ENCODE measurements around the gene PDE4B. TPM values are rescaled to one million over a fixed set of nuclear protein-coding genes. Genes with fewer than 3 reads are reported as not detected.

Gene PDE4B
- polyA plus RNA-seq, 1 donor (not counting 4 experiments of a cell fraction or from before 2014, with no cell fraction given), result 0.29 TPM

DNA sequence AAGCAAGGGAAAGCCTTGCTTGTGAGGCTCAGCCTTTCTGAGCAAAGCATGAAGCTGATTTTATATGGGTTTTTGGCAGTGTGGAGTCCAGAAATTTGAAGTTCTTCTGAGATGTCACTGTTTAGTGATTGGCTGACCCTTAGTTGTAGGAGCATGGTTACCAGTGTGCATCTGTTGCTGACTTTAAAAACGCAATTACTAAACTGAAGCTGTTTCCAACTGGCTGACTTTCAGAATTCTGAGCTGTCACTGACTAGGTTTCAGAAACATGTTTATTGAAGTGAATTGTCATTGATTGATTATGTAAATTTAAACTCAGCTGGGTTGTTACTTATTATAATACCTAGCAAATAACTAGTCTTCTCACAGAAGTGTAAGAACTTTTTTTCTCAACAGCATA is 89.4 kb downstream of the PDE4B start:
- H3K9me1 ChIP-seq (ENCODE audit: control insufficient read depth, extremely low read depth, insufficient read depth, low read length), result no peaks in the 10 kb centered on the region
- H3K9ac ChIP-seq (ENCODE audit: control insufficient read depth, extremely low read depth, insufficient read depth, low read length), result no peak overlapping the region
- dilution Hi-C loops (cut with MboI; ENCODE audit: extremely low pct_ligation_motif_present, low sequenced_read_pairs), result no loop called here
- H3K27me3 ChIP-seq (ENCODE audit: control insufficient read depth, extremely low read depth, insufficient read depth, low read length), result no peaks in the 10 kb centered on the region
- no peaks in the 10 kb centered on the region for H3K36me3 ChIP-seq (ENCODE audit: control insufficient read depth in 2 of 2, extremely low read depth in 1 of 2, insufficient read depth in 2 of 2, low read length in 2 of 2)
- FAIRE-seq (no peak), DNase-seq (ENCODE audit: low read depth, low spot score) (no peak)
- no peaks in the 10 kb centered on the region for H3K79me2 ChIP-seq (ENCODE audit: control insufficient read depth, insufficient read depth, low read length)
- H4K20me1 ChIP-seq (ENCODE audit: control insufficient read depth, extremely low read depth, insufficient read depth, low read length), result no peaks in the 10 kb centered on the region
- no peak overlapping the region for H3K27ac ChIP-seq (ENCODE audit: control insufficient read depth, insufficient read depth, low read length)
- no peak overlapping the region for H3K4me2 ChIP-seq (ENCODE audit: control insufficient read depth, extremely low read depth, insufficient read depth, low read depth, low read length)
- H3K4me1 ChIP-seq (ENCODE audit: control insufficient read depth, extremely low read depth, insufficient read depth, low read length), result no peaks in the 10 kb centered on the region
- no peak overlapping the region for H3K4me3 ChIP-seq (ENCODE audit: control insufficient read depth in 2 of 3, extremely low read depth in 1 of 3, insufficient read depth in 2 of 3, low read depth in 1 of 3, low read length in 3 of 3)
- H3K9me3 ChIP-seq (ENCODE audit: control insufficient read depth, low read depth, low read length), result no peaks in the 10 kb centered on the region
- no peak overlapping the region for H2AFZ ChIP-seq (ENCODE audit: control insufficient read depth, low read length)
- TF ChIP-seq, protein P1, sequence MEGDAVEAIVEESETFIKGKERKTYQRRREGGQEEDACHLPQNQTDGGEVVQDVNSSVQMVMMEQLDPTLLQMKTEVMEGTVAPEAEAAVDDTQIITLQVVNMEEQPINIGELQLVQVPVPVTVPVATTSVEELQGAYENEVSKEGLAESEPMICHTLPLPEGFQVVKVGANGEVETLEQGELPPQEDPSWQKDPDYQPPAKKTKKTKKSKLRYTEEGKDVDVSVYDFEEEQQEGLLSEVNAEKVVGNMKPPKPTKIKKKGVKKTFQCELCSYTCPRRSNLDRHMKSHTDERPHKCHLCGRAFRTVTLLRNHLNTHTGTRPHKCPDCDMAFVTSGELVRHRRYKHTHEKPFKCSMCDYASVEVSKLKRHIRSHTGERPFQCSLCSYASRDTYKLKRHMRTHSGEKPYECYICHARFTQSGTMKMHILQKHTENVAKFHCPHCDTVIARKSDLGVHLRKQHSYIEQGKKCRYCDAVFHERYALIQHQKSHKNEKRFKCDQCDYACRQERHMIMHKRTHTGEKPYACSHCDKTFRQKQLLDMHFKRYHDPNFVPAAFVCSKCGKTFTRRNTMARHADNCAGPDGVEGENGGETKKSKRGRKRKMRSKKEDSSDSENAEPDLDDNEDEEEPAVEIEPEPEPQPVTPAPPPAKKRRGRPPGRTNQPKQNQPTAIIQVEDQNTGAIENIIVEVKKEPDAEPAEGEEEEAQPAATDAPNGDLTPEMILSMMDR (optimal IDR thresholded peaks at IDR 0.05 in 1 of 3, IDR thresholded peaks at IDR 0.05 in 1 of 3, conservative IDR thresholded peaks at IDR 0.05 in 1 of 3; ENCODE audit: extremely low read depth in 1 of 3, insufficient read depth in 2 of 3, low read length in 3 of 3), result no peak
- TF ChIP-seq EZH2 (IDR thresholded peaks at IDR 0.05; ENCODE audit: low read length), result no peak

DNA sequence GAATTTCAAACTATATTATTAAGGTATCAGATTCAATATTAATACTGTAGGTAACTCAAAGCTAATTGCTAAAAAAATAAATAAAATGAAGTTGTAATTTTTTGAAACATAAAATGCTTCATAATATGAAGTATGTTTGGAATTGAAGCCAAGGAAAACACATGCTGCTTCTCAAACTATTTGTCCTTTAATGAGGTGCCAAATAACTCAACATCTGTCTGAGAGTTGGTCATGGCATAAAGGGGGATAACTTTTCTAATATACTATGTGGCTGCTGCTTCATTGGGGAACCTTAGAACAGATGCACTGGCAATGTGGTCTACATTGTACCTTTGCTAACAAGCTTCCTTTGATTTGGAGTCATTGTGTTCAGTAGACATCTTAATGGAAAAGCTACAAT is 96.7 kb downstream of the PDE4B start:
- no peak for FAIRE-seq
- dilution Hi-C loops (cut with MboI; ENCODE audit: extremely low pct_ligation_motif_present, low sequenced_read_pairs), result no loop called here

More for the DNA sequence above, 96.7 kb downstream of the PDE4B start:
- Histone ChIP-seq H3K4me2 (ENCODE audit: control insufficient read depth, extremely low read depth, insufficient read depth, low read depth, low read length) (no peak overlapping the region), H3K79me2 (ENCODE audit: control insufficient read depth, insufficient read depth, low read length) (no peaks in the 10 kb centered on the region), H3K9me1 (ENCODE audit: control insufficient read depth, extremely low read depth, insufficient read depth, low read length) (no peaks in the 10 kb centered on the region), H2AFZ (ENCODE audit: control insufficient read depth, low read length) (no peak overlapping the region), H4K20me1 (ENCODE audit: control insufficient read depth, extremely low read depth, insufficient read depth, low read length) (no peaks in the 10 kb centered on the region), H3K9me3 (ENCODE audit: control insufficient read depth, low read depth, low read length) (no peaks in the 10 kb centered on the region), H3K27ac (ENCODE audit: control insufficient read depth, insufficient read depth, low read length) (no peak overlapping the region), H3K4me3 (ENCODE audit: control insufficient read depth in 2 of 3, extremely low read depth in 1 of 3, insufficient read depth in 2 of 3, low read depth in 1 of 3, low read length in 3 of 3) (no peak overlapping the region), H3K9ac (ENCODE audit: control insufficient read depth, extremely low read depth, insufficient read depth, low read length) (no peak overlapping the region), H3K4me1 (ENCODE audit: control insufficient read depth, extremely low read depth, insufficient read depth, low read length) (no peaks in the 10 kb centered on the region), H3K36me3 (ENCODE audit: control insufficient read depth in 2 of 2, extremely low read depth in 1 of 2, insufficient read depth in 2 of 2, low read length in 2 of 2) (no peaks in the 10 kb centered on the region), H3K27me3 (ENCODE audit: control insufficient read depth, extremely low read depth, insufficient read depth, low read length) (no peaks in the 10 kb centered on the region)
- DNase-seq (ENCODE audit: low read depth, low spot score), result no peak
- TF ChIP-seq, protein P1 (optimal IDR thresholded peaks at IDR 0.05 in 1 of 3, IDR thresholded peaks at IDR 0.05 in 1 of 3, conservative IDR thresholded peaks at IDR 0.05 in 1 of 3; ENCODE audit: extremely low read depth in 1 of 3, insufficient read depth in 2 of 3, low read length in 3 of 3), result no peak
- TF ChIP-seq EZH2 (IDR thresholded peaks at IDR 0.05; ENCODE audit: low read length), result no peak

Data from keratinocyte (primary cell).